ENCODE measurements around the gene AP3D1.
A peak's percentile ranks its signal among the peaks of the same experiment; 100 is the strongest.

AP3D1 gene

GRCh38 chr19:2057484-2058469, 93.6 kb downstream of the AP3D1 start:
- DNase-seq: no peak
- peaks cover 5% of the 10 kb centered on the region for H3K36me3 Mint-ChIP-seq (ENCODE audit: low read depth)
- H3K9me3 Mint-ChIP-seq: no peaks in the 10 kb centered on the region
- H3K27ac Mint-ChIP-seq: peak overlapping the region; percentile 74
- H3K4me3 Mint-ChIP-seq: no peak overlapping the region
- H3K4me1 Mint-ChIP-seq (ENCODE audit: low read depth): peaks cover 52% of the 10 kb centered on the region
- H3K27me3 Mint-ChIP-seq: no peaks in the 10 kb centered on the region

DNA sequence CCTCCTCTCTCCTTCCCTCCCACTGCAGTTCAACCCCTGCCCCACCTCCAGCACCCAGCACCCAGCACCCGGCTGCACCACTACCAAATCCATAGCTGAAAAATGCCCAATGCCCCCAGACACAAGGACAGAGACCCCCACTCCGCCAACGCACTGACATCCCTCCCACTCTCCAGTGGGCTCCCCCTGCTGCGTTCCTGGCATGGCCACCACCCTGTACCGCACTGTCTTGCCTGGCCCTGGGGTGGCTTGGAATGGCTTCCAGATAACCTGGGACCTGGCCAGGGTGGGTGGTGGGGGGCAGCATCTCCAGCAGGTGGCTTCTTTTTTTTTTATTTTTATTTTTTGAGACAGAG, 94.6 kb downstream of the AP3D1 start:
- no peaks in the 10 kb centered on the region for H3K9me3 Mint-ChIP-seq
- no peaks in the 10 kb centered on the region for H3K27me3 Mint-ChIP-seq
- peaks cover 52% of the 10 kb centered on the region for H3K4me1 Mint-ChIP-seq (ENCODE audit: low read depth)
- no peak overlapping the region for H3K4me3 Mint-ChIP-seq
- peaks cover 5% of the 10 kb centered on the region for H3K36me3 Mint-ChIP-seq (ENCODE audit: low read depth)
- peak overlapping the region; percentile 86 for H3K27ac Mint-ChIP-seq
- no peak for DNase-seq

DNA sequence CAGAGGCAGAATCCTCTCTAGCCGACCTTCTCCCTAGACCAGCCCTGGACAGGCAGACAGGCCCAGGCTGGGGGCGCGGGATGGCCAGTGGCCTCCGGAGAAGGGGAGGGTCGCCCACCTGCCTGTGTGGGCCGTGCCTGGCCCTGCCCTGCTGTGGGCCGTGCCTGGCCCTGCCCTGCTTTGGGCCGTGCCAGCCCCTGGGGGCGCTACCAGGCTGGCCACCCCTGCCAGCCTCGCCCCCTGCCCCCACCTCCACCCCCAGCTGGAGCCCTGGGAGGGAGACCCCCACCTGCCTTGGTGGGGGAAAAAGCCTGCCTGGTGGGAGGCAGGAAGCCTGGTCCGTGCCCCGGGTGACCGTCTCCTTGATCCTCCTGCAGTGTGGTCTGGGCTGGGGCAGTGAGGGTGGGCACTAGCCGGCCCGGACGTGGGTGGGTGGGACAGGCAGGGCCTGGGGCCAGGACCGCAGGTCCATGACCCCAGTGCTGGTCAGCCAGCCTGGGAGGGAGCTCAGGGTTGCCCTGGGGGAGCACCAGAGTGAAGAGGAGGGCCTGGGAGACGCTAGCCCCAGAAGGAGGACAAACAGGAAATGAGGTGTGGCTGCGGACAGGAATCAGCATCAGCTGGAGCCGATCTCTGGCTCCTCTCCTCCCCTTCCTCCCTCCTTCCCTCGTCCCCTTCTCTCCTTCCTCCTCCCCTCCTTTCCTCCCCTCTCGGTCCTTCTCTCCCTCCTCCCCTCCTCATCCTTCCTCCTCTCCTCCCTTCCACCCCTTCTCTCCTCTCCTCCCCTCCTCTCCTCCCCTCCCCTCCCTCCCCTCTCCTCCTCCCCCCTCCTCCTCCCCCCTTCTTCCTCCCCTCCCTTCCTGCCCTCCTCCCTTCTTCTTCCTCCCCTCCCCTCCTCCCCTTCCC, 95.2 kb downstream of the AP3D1 start:
- no peak for DNase-seq
- Mint-ChIP-seq H3K27ac (peak overlapping the region; percentile 93), H3K27me3 (no peaks in the 10 kb centered on the region), H3K9me3 (no peaks in the 10 kb centered on the region), H3K4me3 (peak overlapping the region; percentile 57), H3K4me1 (ENCODE audit: low read depth) (peaks cover 56% of the 10 kb centered on the region), H3K36me3 (ENCODE audit: low read depth) (peaks cover 4% of the 10 kb centered on the region)

- H3K27ac Mint-ChIP-seq: peak overlapping the region; percentile 51
- no peaks in the 10 kb centered on the region for H3K27me3 Mint-ChIP-seq
- H3K36me3 Mint-ChIP-seq (ENCODE audit: low read depth): peaks cover 1% of the 10 kb centered on the region
- H3K4me1 Mint-ChIP-seq (ENCODE audit: low read depth): peaks cover 48% of the 10 kb centered on the region
- no peak overlapping the region for H3K4me3 Mint-ChIP-seq
- no peak for DNase-seq
- H3K9me3 Mint-ChIP-seq: no peaks in the 10 kb centered on the region
Measured at GRCh38 chr19:2054763-2055162, 96.6 kb downstream of the AP3D1 start.

DNA sequence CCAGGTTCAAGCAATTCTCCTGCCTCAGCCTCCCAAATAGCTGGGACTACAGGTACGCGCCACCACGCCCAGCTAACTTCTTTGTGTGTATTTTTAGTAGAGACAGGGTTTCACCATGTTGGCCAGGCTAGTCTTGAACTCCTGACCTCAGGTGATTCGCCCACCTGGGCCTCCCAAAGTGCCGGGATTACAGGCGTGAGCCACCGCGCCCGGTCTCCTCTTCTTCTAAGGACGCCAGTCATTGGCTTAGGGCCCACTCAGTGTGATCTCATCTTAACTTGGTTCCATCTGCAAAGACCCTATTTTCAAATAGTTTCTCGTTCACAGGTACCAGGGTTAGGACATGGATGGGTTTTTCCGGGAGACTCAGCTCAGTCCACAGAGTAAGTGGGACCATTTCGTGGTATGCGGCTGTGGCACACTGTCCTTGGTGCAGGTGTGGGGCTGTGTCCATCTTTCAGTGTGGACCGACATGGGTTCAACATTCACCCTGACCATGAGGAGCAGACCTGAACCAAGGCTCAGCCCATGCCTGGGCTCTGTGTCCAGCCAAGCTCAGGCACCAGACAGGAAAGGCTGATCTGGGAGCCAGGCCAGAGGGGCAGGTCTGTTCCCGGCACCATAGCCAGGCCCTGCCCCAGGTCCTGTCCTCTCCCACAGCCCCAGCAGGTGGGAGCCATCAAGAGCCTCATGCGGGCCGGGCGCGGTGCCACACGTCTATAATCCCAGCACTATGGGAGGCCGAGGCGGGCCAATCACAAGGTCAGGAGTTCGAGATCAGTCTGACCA, 97.6 kb downstream of the AP3D1 start:
- Mint-ChIP-seq H3K9me3 (no peaks in the 10 kb centered on the region), H3K27me3 (no peaks in the 10 kb centered on the region), H3K27ac (peak overlapping the region; percentile 64), H3K4me1 (ENCODE audit: low read depth) (peaks cover 52% of the 10 kb centered on the region), H3K4me3 (no peak overlapping the region), H3K36me3 (ENCODE audit: low read depth) (peaks cover 7% of the 10 kb centered on the region)
- no peak for DNase-seq

DNA sequence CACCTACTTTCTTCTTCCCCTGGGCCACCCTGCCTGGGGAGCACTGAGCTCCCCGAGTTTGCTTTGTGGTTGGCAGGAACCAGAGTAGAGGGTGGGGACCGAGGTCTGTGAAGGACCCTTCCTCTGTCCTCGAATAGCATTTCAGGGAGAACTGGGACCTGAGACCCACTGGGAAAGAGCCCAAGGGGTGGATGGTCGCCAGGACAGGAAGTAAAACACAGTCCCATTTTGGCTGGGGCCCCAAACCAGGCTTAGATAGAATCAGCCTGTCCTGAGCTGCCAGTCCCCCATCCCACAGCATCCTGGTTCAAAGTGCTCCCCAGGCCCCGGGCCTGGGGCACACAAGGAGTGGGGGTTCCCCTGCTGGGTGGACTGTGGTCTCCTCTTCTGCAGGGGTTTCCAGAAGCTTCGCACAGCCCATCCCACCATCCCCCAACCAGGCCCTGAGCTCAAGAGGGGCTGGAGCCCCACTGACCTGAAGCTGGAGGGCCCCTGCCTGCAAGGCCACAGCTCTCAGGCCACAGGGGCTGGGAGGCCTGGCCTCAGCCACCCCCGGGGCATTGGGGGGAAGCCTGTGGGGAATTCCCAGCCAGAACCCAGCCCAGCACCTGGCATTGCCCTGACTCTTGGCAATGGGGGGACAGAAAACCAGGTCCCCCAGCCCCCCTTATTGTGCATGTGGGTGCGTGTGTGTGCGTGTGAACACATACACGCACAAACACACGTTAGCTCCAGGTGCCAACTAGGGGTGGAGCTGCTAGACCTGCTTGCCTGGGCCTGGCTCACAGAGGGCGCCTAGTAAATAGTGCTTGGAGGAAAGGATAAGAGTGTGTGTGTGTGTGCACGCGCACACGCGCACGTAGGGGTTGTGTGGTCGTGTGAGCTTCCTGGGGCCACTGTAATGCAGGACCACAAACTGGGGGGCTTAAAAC, 99.3 kb downstream of the AP3D1 start:
- DNase-seq: peak; percentile 63
- Mint-ChIP-seq H3K4me3 (peak overlapping the region; percentile 73), H3K4me1 (ENCODE audit: low read depth) (peaks cover 53% of the 10 kb centered on the region), H3K27ac (peak overlapping the region; percentile 95), H3K9me3 (no peaks in the 10 kb centered on the region), H3K36me3 (ENCODE audit: low read depth) (peaks cover 15% of the 10 kb centered on the region), H3K27me3 (no peaks in the 10 kb centered on the region)

DNA sequence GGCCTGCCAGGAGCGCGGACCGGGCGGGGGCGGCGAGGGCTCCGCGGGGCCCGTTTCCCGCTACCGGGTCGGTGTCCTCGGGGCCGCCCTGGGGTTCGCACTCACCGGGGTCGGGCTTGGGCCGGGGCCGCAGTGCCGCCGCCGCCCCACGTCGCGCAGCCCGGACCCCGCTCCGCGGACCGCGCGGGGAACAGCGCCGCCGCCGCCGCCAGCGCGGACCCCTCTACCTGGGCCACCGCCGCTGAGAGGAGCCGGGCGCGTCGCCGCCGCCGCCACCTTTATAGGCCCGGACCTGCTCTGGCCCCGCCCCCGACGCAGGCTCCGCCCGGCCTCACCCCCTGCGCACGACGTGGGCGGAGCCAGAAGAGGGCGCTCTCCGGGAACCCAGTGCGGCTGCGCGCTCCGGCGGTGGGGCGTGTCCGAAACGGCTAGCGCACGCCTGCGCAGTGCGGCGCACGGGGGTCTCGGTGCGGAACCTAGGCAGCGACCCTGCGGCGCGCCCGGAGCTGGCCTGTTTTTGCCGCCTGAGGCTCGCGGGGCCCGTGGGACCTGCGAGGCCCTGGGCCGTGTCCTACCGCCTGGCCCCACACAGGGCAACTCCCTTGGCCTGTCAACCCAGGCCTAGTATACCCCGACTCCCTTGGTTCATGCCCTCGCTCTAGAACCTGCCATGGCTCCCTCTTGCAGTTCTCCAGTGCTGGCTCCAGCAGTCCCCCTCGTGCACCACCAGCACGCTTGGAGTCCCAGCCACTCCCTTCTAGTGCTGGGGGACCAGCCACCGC, 100.2 kb downstream of the AP3D1 start, which contains the start of gene MKNK2:
TSS of gene MKNK2 (minus strand) at position 254 of the 782 bp plus-strand sequence. CDS start 393 bp downstream, outside the sequence.
- Mint-ChIP-seq H3K36me3 (ENCODE audit: low read depth) (peaks cover 22% of the 10 kb centered on the region), H3K4me1 (ENCODE audit: low read depth) (peaks cover 51% of the 10 kb centered on the region)

More for the DNA sequence above, 100.2 kb downstream of the AP3D1 start, which contains the start of gene MKNK2:
- Mint-ChIP-seq H3K4me3 (peak within 1 kb of the TSS; percentile 83), H3K9me3 (no peaks in the 10 kb centered on the region), H3K27me3 (no peaks in the 10 kb centered on the region), H3K27ac (peak within 1 kb of the TSS; percentile 95)
- peak; percentile 98 for DNase-seq
